Gastrocnemius medialis (tissue), 4 donors: ENCODE data around the gene UQCR11. TPM values are rescaled to one million over a fixed set of nuclear protein-coding genes. Genes with fewer than 3 reads are reported as not detected.

Experiments
- ATAC-seq, 2 donors: fragments of 150-250 bp; one replicate each; pipeline ENCODE4 v1.9.1; 2016
- DNase-seq, 2 donors: peaks; one replicate each; pipeline ENCODE4 v3.0.0-alpha.2; 2019
- H3K27ac ChIP-seq, 4 donors: fragments of 200-600 bp; sonication (generic); 1 replicate in 1 of 4; 2 replicates in 3 of 4; pipeline ENCODE4 v1.5.1; 2016 to 2018; ENCODE audit warnings: mild to moderate bottlenecking in 2 of 4, moderate library complexity in 1 of 4
- H3K27me3 ChIP-seq, 3 donors: fragments of 200-600 bp; sonication (generic) in 2 of 3; 1 replicate in 1 of 3; 2 replicates in 2 of 3; pipeline versions ENCODE4 v1.5.1 to v1.6.0; 2016 to 2019; ENCODE audit warnings: mild to moderate bottlenecking in 1 of 3, moderate library complexity in 1 of 3
- H3K36me3 ChIP-seq, 2 donors: fragments of 200-600 bp; sonication (generic) in 1 of 2; one replicate each; pipeline ENCODE4 v1.5.1; 2017 to 2018
- H3K4me1 ChIP-seq, 2 donors: fragments of 200-600 bp; sonication (generic) in 1 of 2; one replicate each; pipeline ENCODE4 v1.5.1; 2016 to 2017; ENCODE audit warnings: mild to moderate bottlenecking in 2 of 2
- H3K4me3 ChIP-seq, 4 donors: fragments of 200-600 bp; sonication (generic) in 3 of 4; 1 replicate in 1 of 4; 2 replicates in 3 of 4; pipeline ENCODE4 v1.5.1; 2016 to 2019; ENCODE audit warnings: mild to moderate bottlenecking in 2 of 4
- H3K9me3 ChIP-seq, 3 donors: fragments of 200-600 bp; sonication (generic) in 2 of 3; 1 replicate in 1 of 3; 2 replicates in 2 of 3; pipeline ENCODE4 v1.5.1; 2016 to 2019
- CTCF ChIP-seq, 5 experiments: fragments of 450-650 bp in 3 of 5; fragments of 200-600 bp in 2 of 5; sonication (generic) in 2 of 5; IDR thresholded peaks in 4 of 5; conservative IDR thresholded peaks in 1 of 5; 1 replicate in 4 of 5; 2 replicates in 1 of 5; pipeline ENCODE4 v1.5.1; 2016 to 2019; ENCODE audit warnings: antibody characterized with exemption in 5 of 5, mild to moderate bottlenecking in 3 of 5, moderate library complexity in 3 of 5
- POLR2A ChIP-seq, 2 donors: fragments of 450-650 bp; IDR thresholded peaks; one replicate each; pipeline ENCODE4 v1.6.1; 2017; ENCODE audit warnings: antibody characterized with exemption in 2 of 2, mild to moderate bottlenecking in 2 of 2, moderate library complexity in 2 of 2
- in situ Hi-C, 4 donors: fragments of 200-750 bp; cut with MboI; loops; one replicate each; pipeline versions ENCODE4 v1.15.0 to v1.8.0; 2017; ENCODE audit warnings: low sequenced_read_pairs in 4 of 4
- intact Hi-C: fragments of 100-400 bp; cut with DNase I; formaldehyde crosslinking; loops from one replicate; pipeline ENCODE4 v1.15.1; 2023; ENCODE audit warnings: low total_unique reads
- total RNA-seq, 4 donors: library from RNA; depleted of rRNA; stranded (reverse); fragments of >200 nt; gene quantifications; one replicate each; pipeline versions ENCODE4 v1.1.0 to v1.2.3, GENCODE V29; 2016

The UQCR11 gene
- total RNA-seq, 4 donors from 2014 or later, result 106 to 173 (median 154) TPM

- ATAC-seq (no peak), DNase-seq (no peak)
- Histone ChIP-seq H3K27me3 (no peaks in the 10 kb centered on the region), H3K4me1 (no peaks in the 10 kb centered on the region), H3K4me3 (no peak overlapping the region), H3K27ac (no peak overlapping the region), H3K36me3 (peaks cover 0 to 62% of the 10 kb centered on the region in 2 donors), H3K9me3 (no peaks in the 10 kb centered on the region)
- TF ChIP-seq CTCF (IDR thresholded peaks at IDR 0.05 in 4 of 5, conservative IDR thresholded peaks at IDR 0.05 in 1 of 5) (no peak), POLR2A (IDR thresholded peaks at IDR 0.05) (no peak)
- intact Hi-C loops (no loop called here), in situ Hi-C loops (no loop called here)
Observed at GRCh38 chr19:1582201-1582600, 23.1 kb downstream of the UQCR11 start.

- peaks cover 0 to 67% of the 10 kb centered on the region in 2 donors for H3K36me3 ChIP-seq
- H3K9me3 ChIP-seq, result no peaks in the 10 kb centered on the region
- no peak for TF ChIP-seq CTCF (IDR thresholded peaks at IDR 0.05 in 4 of 5, conservative IDR thresholded peaks at IDR 0.05 in 1 of 5)
- TF ChIP-seq POLR2A (IDR thresholded peaks at IDR 0.05), result no peak
- intact Hi-C loops, result no loop called here
- no peaks in the 10 kb centered on the region for H3K4me1 ChIP-seq
- no peak overlapping the region for H3K27ac ChIP-seq
- DNase-seq (no peak), ATAC-seq (no peak)
- in situ Hi-C loops, result no loop called here
- H3K4me3 ChIP-seq, result no peak overlapping the region
- H3K27me3 ChIP-seq, result no peaks in the 10 kb centered on the region
Observed at GRCh38 chr19:1580957-1581356, 24.3 kb downstream of the UQCR11 start.

GRCh38 chr19:1580382-1580781 is 24.9 kb downstream of the UQCR11 start:
- in situ Hi-C loops, result no loop called here
- DNase-seq, result no peak
- ATAC-seq, result no peak
- no peak overlapping the region for H3K27ac ChIP-seq
- intact Hi-C loops, result no loop called here
- H3K27me3 ChIP-seq, result no peaks in the 10 kb centered on the region
- H3K9me3 ChIP-seq, result no peaks in the 10 kb centered on the region
- peaks cover 0 to 67% of the 10 kb centered on the region in 2 donors for H3K36me3 ChIP-seq
- H3K4me3 ChIP-seq, result no peak overlapping the region
- TF ChIP-seq POLR2A (IDR thresholded peaks at IDR 0.05), result no peak
- TF ChIP-seq CTCF (IDR thresholded peaks at IDR 0.05 in 4 of 5, conservative IDR thresholded peaks at IDR 0.05 in 1 of 5), result no peak
- H3K4me1 ChIP-seq, result no peaks in the 10 kb centered on the region

- in situ Hi-C loops (no loop called here), intact Hi-C loops (no loop called here)
- no peak overlapping the region for H3K4me3 ChIP-seq
- no peaks in the 10 kb centered on the region for H3K27me3 ChIP-seq
- DNase-seq, result no peak
- TF ChIP-seq POLR2A (IDR thresholded peaks at IDR 0.05) (no peak), CTCF (IDR thresholded peaks at IDR 0.05 in 4 of 5, conservative IDR thresholded peaks at IDR 0.05 in 1 of 5) (no peak)
- H3K4me1 ChIP-seq, result no peaks in the 10 kb centered on the region
- no peak for ATAC-seq
- H3K9me3 ChIP-seq, result no peaks in the 10 kb centered on the region
- H3K36me3 ChIP-seq, result peaks cover 0 to 65% of the 10 kb centered on the region in 2 donors
- no peak overlapping the region for H3K27ac ChIP-seq
Observed at GRCh38 chr19:1579222-1579621, 26.0 kb downstream of the UQCR11 start.

GRCh38 chr19:1577929-1578618 is 27.2 kb downstream of the UQCR11 start:
- no peak overlapping the region for H3K27ac ChIP-seq
- ATAC-seq (no peak), DNase-seq (no peak)
- intact Hi-C loops (no loop called here), in situ Hi-C loops (no loop called here)
- no peaks in the 10 kb centered on the region for H3K27me3 ChIP-seq
- TF ChIP-seq POLR2A (IDR thresholded peaks at IDR 0.05), result no peak
- no peaks in the 10 kb centered on the region for H3K4me1 ChIP-seq
- H3K4me3 ChIP-seq, result no peak overlapping the region
- H3K9me3 ChIP-seq, result no peaks in the 10 kb centered on the region
- H3K36me3 ChIP-seq, result peaks cover 0 to 56% of the 10 kb centered on the region in 2 donors
